Peyer's patch (tissue), 4 donors: ENCODE measurements around the gene NQO2.
A peak's percentile ranks its signal among the peaks of the same experiment; 100 is the strongest.

Experiments used
- POLR2A ChIP-seq, 2 donors: fragments of 450-650 bp; IDR thresholded peaks; one replicate each; pipeline ENCODE4 v1.5.1; 2017; ENCODE audit warnings: antibody characterized with exemption in 2 of 2, mild to moderate bottlenecking in 2 of 2, moderate library complexity in 2 of 2
- TF ChIP-seq, protein P1 (sequence below), 6 experiments: fragments of 450-650 bp in 4 of 6; fragments of 200-600 bp in 2 of 6; sonication (generic) in 1 of 6; IDR thresholded peaks; one replicate each; pipeline ENCODE4 v1.5.1; 2017 to 2019; ENCODE audit warnings: antibody characterized with exemption in 6 of 6, mild to moderate bottlenecking in 3 of 6, moderate library complexity in 1 of 6

DNA sequence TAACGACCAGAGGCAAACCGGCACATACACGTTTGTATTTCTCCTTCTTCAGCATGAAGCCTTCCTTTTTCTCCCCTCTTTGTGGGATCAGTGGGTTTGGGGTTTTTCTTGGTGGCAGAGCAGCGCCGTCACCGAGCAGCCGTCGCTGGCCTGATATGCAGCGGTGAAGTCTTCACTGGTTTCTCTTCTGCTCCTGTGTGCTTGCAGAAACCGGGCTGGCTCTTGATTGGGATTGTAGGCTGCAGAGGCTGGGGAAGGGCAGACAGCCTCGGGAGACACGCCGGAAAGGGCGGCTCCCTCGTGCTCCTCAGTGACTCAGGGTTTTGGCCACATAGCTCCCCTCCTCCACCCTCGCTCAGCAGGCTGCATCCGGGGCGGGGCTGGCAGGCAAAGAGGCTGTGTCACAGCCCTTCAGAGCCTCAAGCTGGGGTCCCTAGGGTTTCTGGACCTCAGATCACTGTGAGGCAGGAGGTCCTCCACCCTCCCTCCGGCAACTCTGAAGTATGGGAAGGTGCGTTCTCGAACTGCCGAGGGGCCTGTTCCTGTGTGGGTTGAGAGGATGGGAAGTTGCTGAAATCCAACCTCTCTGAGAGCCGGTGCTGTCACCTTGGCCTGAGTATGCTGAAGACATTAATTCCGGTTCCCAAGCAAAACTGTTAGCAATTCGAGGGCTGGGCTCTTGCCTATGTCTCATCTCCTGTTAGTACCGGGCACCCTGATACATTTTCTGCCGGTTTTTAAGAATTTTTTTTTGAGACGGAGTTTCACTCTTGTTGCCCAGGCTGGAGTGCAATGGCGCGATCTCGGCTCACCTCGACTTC is 24.2 kb downstream of the NQO2 start:
- TF ChIP-seq, protein P1, sequence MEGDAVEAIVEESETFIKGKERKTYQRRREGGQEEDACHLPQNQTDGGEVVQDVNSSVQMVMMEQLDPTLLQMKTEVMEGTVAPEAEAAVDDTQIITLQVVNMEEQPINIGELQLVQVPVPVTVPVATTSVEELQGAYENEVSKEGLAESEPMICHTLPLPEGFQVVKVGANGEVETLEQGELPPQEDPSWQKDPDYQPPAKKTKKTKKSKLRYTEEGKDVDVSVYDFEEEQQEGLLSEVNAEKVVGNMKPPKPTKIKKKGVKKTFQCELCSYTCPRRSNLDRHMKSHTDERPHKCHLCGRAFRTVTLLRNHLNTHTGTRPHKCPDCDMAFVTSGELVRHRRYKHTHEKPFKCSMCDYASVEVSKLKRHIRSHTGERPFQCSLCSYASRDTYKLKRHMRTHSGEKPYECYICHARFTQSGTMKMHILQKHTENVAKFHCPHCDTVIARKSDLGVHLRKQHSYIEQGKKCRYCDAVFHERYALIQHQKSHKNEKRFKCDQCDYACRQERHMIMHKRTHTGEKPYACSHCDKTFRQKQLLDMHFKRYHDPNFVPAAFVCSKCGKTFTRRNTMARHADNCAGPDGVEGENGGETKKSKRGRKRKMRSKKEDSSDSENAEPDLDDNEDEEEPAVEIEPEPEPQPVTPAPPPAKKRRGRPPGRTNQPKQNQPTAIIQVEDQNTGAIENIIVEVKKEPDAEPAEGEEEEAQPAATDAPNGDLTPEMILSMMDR (IDR thresholded peaks at IDR 0.05) = no peak
- peak in 1 of 2 donors; percentile 65 for TF ChIP-seq POLR2A (IDR thresholded peaks at IDR 0.05)
